Rectal smooth muscle tissue (tissue), 1 donor: ENCODE results near the gene PMPCA.
A peak's percentile ranks its signal among the peaks of the same experiment; 100 is the strongest.

ENCODE experiments used
- H3K27ac ChIP-seq: one replicate; pipeline ENCODE4 v1.7.0; 2013; ENCODE audit warnings: low read depth, low read length, inconsistent platforms
- H3K27me3 ChIP-seq: one replicate; pipeline ENCODE4 v1.7.0; 2013; ENCODE audit warnings: low read length; ENCODE audit not compliant: control insufficient read depth, insufficient read depth
- H3K36me3 ChIP-seq: one replicate; pipeline ENCODE4 v1.7.0; 2013; ENCODE audit warnings: low read length; ENCODE audit not compliant: control insufficient read depth, insufficient read depth
- H3K4me1 ChIP-seq: one replicate; pipeline ENCODE4 v1.7.0; 2013; ENCODE audit warnings: low read length; ENCODE audit not compliant: control insufficient read depth, insufficient read depth
- H3K4me3 ChIP-seq: one replicate; pipeline ENCODE4 v1.7.0; 2013; ENCODE audit warnings: low read length
- H3K9ac ChIP-seq: one replicate; pipeline ENCODE4 v1.7.0; 2013; ENCODE audit warnings: low read length

Gene PMPCA

DNA sequence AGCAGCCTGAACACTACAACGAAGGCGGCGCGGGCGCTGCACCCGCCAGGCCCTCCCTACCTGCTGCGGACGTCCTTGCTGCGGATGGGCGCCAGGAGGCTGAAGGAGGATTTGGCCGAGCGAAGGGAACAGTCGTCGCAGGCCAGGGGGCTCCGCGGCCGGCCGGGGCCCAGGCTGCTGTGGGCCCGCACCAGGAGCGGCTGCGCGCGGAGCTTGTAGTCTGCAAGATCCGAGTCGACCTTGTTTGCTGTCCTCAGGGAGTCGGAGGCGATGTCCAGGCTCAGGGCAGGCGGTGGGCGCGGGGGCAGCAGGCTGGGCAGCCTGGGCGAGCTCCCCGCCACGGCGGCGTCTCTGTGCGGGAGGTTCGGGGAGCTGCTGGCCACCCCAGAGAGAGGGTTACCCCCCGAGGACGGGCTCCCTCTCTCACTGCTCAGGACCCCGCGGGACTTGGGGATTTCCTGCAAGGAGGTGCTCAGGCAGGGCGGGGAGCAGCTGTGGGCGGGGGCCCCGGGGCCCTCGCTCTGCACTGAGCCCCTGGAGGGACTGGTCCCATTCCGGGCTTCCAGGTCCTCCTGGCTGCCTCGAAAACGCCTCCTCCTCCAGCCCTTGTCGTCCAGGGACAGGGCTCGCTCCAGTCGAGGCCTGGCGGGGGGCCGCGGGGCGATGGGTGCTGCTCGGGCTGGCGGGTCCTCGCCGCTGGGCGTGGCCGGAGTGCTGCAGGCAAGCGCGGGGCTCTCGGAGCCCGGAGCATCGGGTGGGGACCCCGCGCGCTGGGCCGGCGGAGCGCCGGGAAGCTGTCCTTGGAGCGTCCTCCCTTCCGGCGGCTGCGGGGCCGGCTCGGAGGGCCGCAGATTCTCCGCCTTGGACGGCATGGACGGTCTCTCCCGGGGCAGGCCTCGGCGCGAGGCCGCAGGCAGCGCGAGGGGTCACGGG lies 28.4 kb downstream of the PMPCA start:
- peaks cover 16% of the 10 kb centered on the region for H3K36me3 ChIP-seq
- H3K4me3 ChIP-seq, result peak overlapping the region; percentile 79
- H3K4me1 ChIP-seq, result peaks cover 11% of the 10 kb centered on the region
- H3K27me3 ChIP-seq, result no peaks in the 10 kb centered on the region
- peak overlapping the region; percentile 49 for H3K9ac ChIP-seq
- no peak overlapping the region for H3K27ac ChIP-seq

DNA sequence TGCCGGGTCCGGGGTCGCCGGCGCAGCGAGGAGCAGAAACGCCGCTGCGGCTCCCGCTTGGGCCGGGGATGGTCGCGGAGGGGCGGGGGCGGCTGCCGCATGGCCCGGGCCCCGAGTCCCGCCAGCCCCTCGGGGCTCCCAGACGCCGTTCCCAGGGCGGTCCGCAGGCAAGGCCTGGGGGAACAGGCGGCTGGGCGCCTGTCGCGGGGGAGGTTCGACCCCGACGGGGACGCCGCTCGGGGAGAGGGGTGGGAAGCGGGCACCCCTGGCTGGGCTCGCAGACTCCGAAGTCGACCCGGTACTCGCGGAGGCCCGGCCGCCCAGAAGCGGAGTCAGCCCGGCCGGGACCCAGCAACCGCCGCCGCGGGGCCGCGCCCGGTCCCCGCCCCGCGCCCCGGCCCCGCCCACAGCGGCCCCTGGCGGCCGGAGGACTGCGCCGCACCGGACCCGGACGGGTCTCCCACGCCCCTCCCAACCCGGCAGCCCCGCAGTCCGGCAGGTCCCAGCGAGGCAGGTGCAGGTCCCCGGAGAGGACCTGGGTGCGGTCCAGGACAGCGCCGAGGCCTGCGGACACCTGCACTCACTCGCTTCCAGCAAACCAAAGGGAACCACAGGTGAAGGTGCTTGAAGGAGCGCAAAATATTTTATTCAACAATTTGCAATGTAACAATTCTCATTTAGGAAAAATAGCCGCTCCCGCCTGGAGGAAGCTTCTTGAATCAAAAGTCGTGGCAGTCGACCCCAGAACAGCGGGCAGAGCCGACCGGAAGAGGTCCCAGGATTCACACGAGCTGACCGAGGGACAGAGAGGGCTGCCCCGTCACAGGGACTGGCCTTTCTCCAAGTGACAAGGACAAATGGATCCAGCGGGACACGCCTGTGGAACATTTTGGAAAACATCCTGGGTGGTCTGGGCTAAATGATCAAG lies 29.3 kb downstream of the PMPCA start, which contains the start of gene INPP5E:
Gene INPP5E (minus strand): TSS at position 365 of the 928 bp plus-strand sequence. CDS start 426 bp downstream, outside the sequence.
- peaks cover 11% of the 10 kb centered on the region for H3K4me1 ChIP-seq
- H3K27ac ChIP-seq, result peak within 1 kb of the TSS; percentile 52
- H3K27me3 ChIP-seq, result no peaks in the 10 kb centered on the region
- H3K4me3 ChIP-seq, result peak within 1 kb of the TSS; percentile 79
- H3K36me3 ChIP-seq, result peaks cover 18% of the 10 kb centered on the region
- H3K9ac ChIP-seq, result peak within 1 kb of the TSS; percentile 49

DNA sequence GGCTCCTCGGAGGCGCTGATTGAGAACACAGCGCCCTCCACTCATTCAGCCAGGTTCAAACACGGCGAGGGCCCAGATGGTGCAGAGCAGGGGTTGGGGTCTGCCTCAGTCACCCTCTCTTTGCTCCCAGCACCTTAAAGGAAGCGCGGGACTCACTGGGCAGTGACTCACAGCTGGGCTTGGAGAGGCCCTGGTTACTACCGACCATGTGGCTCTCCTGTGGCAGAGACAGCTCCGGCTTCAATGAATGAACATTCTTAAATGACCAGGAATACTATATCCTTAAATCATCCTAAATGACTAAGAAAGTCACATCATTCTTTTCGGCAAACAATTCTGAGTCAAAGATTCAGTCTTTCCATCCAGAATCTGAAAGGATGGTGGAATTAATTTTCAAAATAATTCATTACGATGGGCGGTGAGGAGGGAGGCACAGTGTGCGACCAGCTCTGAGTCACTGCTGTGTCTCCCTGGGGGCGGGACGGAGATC lies 30.8 kb downstream of the PMPCA start:
- no peak overlapping the region for H3K27ac ChIP-seq
- peaks cover 11% of the 10 kb centered on the region for H3K4me1 ChIP-seq
- peaks cover 23% of the 10 kb centered on the region for H3K36me3 ChIP-seq
- no peaks in the 10 kb centered on the region for H3K27me3 ChIP-seq
- no peak overlapping the region for H3K4me3 ChIP-seq
- no peak overlapping the region for H3K9ac ChIP-seq

DNA sequence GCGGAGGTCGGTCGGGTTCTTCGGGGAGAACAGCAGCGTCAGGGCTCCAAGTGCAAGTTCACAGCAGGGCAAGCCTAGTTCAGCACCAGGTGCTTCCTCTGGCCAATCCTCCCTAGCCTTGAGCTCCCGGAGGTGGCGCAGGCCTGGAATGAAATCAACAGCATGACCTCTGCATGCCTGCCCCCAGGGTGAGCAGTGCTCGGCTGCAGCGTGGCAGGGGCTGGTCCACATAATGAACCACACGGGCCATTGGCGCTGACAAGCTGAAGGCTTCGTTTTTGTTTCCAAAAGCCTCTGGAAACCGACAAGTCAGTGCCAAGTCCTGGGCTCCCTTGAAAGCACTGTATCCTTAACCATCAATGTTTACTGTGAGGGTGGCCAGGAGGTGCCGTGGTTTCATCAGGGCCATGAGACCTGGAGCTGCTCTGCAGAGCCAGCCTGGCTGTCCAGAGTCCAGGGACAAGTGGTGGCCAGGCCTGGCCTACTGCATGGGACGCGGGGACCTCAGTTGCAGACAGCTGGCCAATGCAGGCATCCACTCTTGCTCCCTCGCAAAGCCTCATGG lies 31.3 kb downstream of the PMPCA start:
- Histone ChIP-seq H3K4me1 (peaks cover 11% of the 10 kb centered on the region), H3K27me3 (no peaks in the 10 kb centered on the region), H3K9ac (no peak overlapping the region), H3K36me3 (peaks cover 26% of the 10 kb centered on the region), H3K27ac (no peak overlapping the region), H3K4me3 (no peak overlapping the region)

DNA sequence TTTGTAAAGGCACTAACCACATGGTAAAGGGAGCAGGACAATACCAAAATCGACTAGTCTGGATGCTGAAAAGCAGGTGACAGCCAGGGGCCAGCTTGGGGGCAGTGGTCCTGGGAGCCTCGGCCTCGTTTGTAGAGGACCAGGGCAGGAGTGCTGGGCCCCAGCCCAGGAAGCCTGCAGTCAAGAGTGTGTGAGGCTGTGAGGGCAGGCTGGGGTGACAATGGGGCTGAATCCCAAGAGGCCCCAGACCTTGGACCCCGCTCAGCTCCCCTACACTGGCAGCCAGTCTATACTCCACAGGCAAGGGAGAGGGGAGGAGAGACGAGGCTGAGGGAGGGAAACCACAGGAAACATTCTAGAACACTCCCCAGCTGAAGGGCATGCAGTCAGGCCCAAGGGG lies 31.8 kb downstream of the PMPCA start:
- Histone ChIP-seq H3K4me3 (no peak overlapping the region), H3K9ac (no peak overlapping the region), H3K36me3 (peaks cover 31% of the 10 kb centered on the region), H3K27me3 (no peaks in the 10 kb centered on the region), H3K4me1 (peaks cover 11% of the 10 kb centered on the region), H3K27ac (no peak overlapping the region)

DNA sequence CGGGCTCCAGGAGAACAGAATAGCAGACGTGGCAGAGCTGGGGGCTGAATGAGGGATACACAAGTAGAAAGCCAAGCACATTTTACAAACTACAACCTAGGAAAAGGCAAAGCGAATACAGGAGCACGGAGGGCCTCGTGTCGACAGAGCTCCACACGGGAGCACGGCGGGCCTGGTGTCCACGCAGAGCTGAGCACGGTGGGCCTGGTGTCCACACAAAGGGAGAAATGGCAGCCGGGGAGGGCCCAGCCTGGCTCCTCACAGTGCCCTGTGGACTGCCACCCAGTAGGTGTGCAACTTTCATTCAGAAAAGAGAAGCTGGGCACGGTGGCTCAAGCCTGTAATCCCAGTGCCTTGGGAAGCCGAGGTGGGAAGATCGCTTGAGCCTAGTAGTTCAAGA lies 32.6 kb downstream of the PMPCA start:
- Histone ChIP-seq H3K4me3 (no peak overlapping the region), H3K36me3 (peaks cover 35% of the 10 kb centered on the region), H3K27me3 (no peaks in the 10 kb centered on the region), H3K4me1 (peaks cover 3% of the 10 kb centered on the region), H3K27ac (no peak overlapping the region), H3K9ac (no peak overlapping the region)

DNA sequence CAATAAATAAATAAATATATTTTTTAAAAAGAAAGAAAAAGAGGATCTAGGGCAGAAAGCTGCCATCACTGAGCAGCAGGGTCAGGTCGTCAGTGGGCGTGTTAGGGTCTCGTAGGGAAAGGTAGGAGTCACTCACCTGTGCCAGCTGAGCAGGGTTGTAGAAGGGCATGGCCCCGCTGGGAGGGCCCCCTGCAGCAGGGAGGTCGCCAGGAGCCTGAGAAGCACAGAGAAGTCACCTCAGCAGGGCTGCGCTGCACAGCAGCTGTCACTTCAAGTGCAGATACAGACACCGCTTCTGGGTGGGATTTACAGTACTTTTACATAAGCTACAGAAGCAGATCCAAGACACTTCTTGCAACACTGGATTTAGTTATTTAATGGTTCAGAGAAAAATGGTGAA lies 33.2 kb downstream of the PMPCA start:
- H3K36me3 ChIP-seq, result peaks cover 38% of the 10 kb centered on the region

DNA sequence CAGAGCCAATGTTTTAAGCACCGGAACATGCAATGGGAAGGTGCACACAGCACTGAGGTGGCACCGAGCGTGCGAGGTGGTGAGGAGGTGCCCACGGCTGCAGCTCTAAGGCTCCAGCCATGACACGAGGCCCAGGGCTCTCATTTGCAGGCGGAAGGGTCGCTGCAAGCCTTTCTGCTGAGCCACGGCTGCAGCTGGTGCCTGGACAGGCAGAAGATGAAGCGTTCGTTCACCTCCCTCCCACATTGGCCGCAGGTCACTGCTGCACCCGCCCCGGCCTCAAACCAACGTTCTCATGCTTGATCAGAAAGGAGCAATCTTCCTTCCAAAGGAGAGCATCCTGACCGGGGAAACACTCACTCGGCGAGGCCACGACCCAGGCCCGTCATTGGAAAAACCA lies 33.6 kb downstream of the PMPCA start:
- H3K4me1 ChIP-seq, result no peaks in the 10 kb centered on the region
- no peak overlapping the region for H3K4me3 ChIP-seq
- H3K27me3 ChIP-seq, result no peaks in the 10 kb centered on the region
- H3K36me3 ChIP-seq, result peaks cover 42% of the 10 kb centered on the region
- H3K9ac ChIP-seq, result no peak overlapping the region
- no peak overlapping the region for H3K27ac ChIP-seq

More for the DNA sequence above, 33.2 kb downstream of the PMPCA start:
- Histone ChIP-seq H3K4me1 (no peaks in the 10 kb centered on the region), H3K27ac (no peak overlapping the region), H3K27me3 (no peaks in the 10 kb centered on the region), H3K9ac (no peak overlapping the region), H3K4me3 (no peak overlapping the region)

DNA sequence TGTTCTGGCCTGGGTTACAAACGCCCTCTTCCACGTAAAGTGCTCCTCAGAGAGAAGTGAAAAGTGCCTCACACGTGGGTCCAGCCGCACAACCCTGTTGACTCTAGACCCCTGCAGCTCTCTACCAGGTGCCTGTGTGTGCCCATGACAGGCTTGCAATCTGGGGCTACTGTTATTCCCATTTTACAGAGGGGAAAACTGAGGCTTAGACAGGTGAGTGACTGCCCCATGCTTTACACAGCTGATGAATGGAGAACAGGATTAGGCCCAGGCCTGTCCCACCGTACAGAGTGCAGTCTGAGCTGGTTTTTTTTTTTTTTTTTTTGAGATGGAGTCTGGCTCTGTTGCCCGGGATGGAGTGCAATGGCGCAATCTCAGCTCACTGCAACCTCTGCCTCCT lies 35.3 kb downstream of the PMPCA start:
- Histone ChIP-seq H3K27me3 (no peaks in the 10 kb centered on the region), H3K36me3 (peaks cover 47% of the 10 kb centered on the region)

DNA sequence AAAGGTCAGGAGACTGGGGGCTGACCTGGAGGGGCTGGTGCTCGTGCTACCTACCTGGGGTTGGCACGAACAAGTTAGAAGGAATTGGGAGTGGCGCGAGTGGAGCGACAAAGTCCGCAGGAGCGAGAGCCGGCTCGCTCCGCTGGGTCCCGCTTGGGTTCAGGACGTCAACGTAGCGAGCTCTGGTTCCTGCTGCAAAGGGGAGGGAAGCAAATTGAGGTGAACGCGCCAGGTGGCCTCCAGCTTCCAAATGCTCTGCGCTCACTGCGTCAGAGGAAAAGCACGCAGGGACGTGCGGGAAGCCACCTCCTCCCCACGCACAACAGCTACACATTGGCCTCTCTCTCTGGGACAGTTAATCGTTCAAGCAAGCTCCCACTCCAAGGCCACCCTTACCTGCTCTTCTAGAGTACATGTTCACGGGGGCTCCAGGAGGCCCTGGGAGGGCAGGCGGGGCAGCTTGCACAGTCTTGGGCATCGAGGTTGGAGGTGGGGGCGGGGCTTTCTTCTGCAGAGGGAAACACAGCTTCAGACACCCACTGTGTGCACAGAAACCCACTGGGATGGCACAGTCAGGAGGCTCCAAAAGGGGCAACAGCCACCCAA lies 36.8 kb downstream of the PMPCA start:
- no peaks in the 10 kb centered on the region for H3K27me3 ChIP-seq
- no peak overlapping the region for H3K4me3 ChIP-seq
- H3K27ac ChIP-seq, result no peak overlapping the region
- peaks cover 47% of the 10 kb centered on the region for H3K36me3 ChIP-seq
- H3K4me1 ChIP-seq, result no peaks in the 10 kb centered on the region
- H3K9ac ChIP-seq, result no peak overlapping the region

More for the DNA sequence above, 35.3 kb downstream of the PMPCA start:
- no peaks in the 10 kb centered on the region for H3K4me1 ChIP-seq
- H3K9ac ChIP-seq, result no peak overlapping the region
- no peak overlapping the region for H3K27ac ChIP-seq
- no peak overlapping the region for H3K4me3 ChIP-seq

DNA sequence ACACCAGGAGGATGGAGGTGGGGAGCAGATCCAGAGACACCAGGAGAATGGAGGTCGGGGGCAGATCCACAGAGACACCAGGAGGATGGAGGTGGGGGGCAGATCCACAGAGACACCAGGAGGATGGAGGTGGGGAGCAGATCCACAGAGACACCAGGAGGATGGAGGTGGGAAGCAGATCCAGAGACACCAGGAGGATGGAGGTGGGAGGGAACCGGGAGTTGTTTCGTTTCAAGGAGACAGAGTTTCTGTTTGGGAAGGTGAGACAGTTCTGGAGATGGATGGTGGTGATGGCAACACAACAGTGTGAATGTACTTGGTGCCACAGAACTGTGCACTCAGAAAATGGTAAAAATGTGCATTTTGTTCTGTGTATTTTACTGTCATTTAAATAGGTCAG lies 38.2 kb downstream of the PMPCA start:
- Histone ChIP-seq H3K36me3 (peaks cover 42% of the 10 kb centered on the region), H3K27me3 (no peaks in the 10 kb centered on the region), H3K4me3 (no peak overlapping the region), H3K4me1 (no peaks in the 10 kb centered on the region), H3K27ac (no peak overlapping the region), H3K9ac (no peak overlapping the region)
